Sigmoid colon (tissue), 4 donors: ENCODE data around the gene DTD1.

Experiments
- EP300 ChIP-seq, 4 donors: sonication (generic); formaldehyde crosslinking; IDR thresholded peaks; one replicate each; pipeline ENCODE4 v1.6.1; 2017; ENCODE audit warnings: antibody characterized with exemption in 4 of 4
- POLR2A ChIP-seq, 2 donors: fragments of 450-650 bp; IDR thresholded peaks; one replicate each; pipeline ENCODE4 v1.6.1; 2016; ENCODE audit warnings: antibody characterized with exemption in 2 of 2, mild to moderate bottlenecking in 2 of 2, moderate library complexity in 2 of 2
- POLR2AphosphoS5 ChIP-seq, 4 donors: sonication (generic); formaldehyde crosslinking; IDR thresholded peaks; one replicate each; pipeline ENCODE4 v1.6.1; 2017; ENCODE audit warnings: antibody characterized with exemption in 4 of 4
- TF ChIP-seq, protein P1 (sequence below), 4 experiments: fragments of 450-650 bp in 3 of 4; fragments of 200-600 bp in 1 of 4; IDR thresholded peaks; one replicate each; pipeline ENCODE4 v1.5.1; 2016 to 2019; ENCODE audit warnings: antibody characterized with exemption in 4 of 4, mild to moderate bottlenecking in 3 of 4, moderate library complexity in 2 of 4

DNA sequence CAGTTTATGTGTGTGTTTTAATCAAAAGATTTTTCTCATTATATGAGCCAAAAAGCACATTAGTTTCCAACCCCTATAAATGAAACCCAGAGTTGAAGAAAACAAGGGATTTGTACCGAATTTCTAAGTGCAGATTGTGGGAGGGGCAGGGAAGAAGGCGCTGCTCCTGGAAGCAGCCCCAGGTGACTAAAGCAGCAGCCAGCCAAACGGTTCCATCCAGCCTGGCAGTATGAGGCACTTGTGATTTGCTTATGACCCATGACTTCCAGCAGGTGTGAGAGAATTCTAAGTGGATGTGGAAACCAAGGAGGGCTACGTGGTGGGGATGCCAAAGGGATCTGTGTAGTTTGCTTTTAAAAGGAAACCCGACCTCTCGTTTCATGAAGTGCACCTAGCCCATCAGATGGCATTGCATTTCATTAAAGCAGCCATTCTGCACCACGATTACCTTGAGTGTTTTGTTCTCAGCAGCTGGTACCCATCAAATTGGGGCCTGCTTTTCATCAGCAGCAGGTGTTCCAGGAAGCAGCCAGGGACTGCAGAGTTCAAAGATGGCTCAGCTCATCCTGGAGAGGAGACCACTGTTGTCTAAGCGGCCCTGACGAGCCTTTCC is 79.1 kb downstream of the DTD1 start:
- no peak for TF ChIP-seq POLR2A (IDR thresholded peaks at IDR 0.05)
- TF ChIP-seq, protein P1, sequence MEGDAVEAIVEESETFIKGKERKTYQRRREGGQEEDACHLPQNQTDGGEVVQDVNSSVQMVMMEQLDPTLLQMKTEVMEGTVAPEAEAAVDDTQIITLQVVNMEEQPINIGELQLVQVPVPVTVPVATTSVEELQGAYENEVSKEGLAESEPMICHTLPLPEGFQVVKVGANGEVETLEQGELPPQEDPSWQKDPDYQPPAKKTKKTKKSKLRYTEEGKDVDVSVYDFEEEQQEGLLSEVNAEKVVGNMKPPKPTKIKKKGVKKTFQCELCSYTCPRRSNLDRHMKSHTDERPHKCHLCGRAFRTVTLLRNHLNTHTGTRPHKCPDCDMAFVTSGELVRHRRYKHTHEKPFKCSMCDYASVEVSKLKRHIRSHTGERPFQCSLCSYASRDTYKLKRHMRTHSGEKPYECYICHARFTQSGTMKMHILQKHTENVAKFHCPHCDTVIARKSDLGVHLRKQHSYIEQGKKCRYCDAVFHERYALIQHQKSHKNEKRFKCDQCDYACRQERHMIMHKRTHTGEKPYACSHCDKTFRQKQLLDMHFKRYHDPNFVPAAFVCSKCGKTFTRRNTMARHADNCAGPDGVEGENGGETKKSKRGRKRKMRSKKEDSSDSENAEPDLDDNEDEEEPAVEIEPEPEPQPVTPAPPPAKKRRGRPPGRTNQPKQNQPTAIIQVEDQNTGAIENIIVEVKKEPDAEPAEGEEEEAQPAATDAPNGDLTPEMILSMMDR (IDR thresholded peaks at IDR 0.05), result no peak
- no peak for TF ChIP-seq EP300 (IDR thresholded peaks at IDR 0.05)
- TF ChIP-seq POLR2AphosphoS5 (IDR thresholded peaks at IDR 0.05), result peak; percentile 63 to 89 (median 81)
